ENCODE results near the gene SOX30.
"Not testable (repeated sequence)": the region's sequence is repeated elsewhere in the genome, so short reads cannot be mapped to it uniquely, and the experiment has no call there.

Gene SOX30

GRCh38 chr5:157652377-157652692 is at the start of gene SOX30:
Gene SOX30, minus strand, starts transcription at chr5:157652438. Its CDS starts 360 bp downstream, at chr5:157652078.
- Mint-ChIP-seq H3K27ac (peak within 1 kb of the TSS; percentile 89), H3K27me3 (no peaks in the 10 kb centered on the region), H3K9me3 (peaks cover 16% of the 10 kb centered on the region), H3K36me3 (peaks cover 8% of the 10 kb centered on the region), H3K4me3 (peak within 1 kb of the TSS; percentile 78), H3K4me1 (peaks cover 11% of the 10 kb centered on the region)

DNA sequence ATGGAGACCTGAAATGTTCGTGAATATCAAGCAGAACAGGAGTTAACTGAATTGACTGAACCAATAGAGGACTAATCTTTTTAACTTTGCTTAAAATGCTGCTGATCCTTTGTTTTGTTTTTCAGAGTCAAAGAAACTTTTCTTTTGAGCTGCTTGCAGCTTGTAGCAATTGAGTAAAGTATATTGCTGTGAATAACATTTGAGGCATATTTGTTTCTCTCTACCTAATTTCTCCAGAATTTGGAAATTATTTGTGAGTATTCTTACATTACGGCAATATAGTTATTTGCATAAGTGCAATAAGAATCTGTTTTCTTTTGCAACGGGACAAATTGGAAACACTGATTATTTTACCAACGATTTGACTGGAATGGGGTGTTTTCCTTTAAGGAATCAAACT is 46.4 kb upstream of the SOX30 start:
- not testable (repeated sequence) for H3K9me3 Mint-ChIP-seq

DNA sequence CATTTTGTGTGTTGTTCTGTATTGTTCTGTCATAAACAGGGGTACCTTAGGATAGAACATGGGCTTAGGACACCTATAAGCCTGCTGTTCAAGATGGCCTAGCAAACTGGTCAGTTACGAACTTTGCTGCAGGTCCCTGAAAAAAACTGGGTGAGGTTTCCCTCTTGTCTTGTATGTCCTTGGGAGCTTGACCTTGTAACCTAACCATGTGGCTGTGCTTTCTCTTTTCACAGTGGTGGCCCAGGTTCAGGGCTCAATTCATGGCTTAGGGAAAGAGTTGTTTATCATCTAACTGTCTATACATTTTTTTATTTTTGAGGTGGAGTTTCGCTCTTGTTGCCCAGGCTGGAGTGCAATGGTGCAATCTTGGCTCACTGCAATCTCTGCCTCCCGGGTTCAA is 43.9 kb upstream of the SOX30 start:
- H3K4me3 Mint-ChIP-seq, H3K36me3 Mint-ChIP-seq, H3K9me3 Mint-ChIP-seq, H3K27ac Mint-ChIP-seq, H3K4me1 Mint-ChIP-seq, H3K27me3 Mint-ChIP-seq: not testable (repeated sequence)

More for the DNA sequence above, 46.4 kb upstream of the SOX30 start:
- not testable (repeated sequence) for H3K27me3 Mint-ChIP-seq, H3K4me3 Mint-ChIP-seq, H3K4me1 Mint-ChIP-seq, H3K27ac Mint-ChIP-seq, H3K36me3 Mint-ChIP-seq

GRCh38 chr5:157693816-157694215 is 41.6 kb upstream of the SOX30 start:
- H3K4me3 Mint-ChIP-seq, H3K27me3 Mint-ChIP-seq, H3K27ac Mint-ChIP-seq, H3K4me1 Mint-ChIP-seq, H3K36me3 Mint-ChIP-seq, H3K9me3 Mint-ChIP-seq: not testable (repeated sequence)

GRCh38 chr5:157690690-157691433 is 38.6 kb upstream of the SOX30 start:
- Mint-ChIP-seq H3K4me1 (no peaks in the 10 kb centered on the region), H3K27me3 (peaks cover 4% of the 10 kb centered on the region), H3K27ac (no peak overlapping the region), H3K4me3 (no peak overlapping the region), H3K36me3 (peaks cover 4% of the 10 kb centered on the region), H3K9me3 (no peaks in the 10 kb centered on the region)

DNA sequence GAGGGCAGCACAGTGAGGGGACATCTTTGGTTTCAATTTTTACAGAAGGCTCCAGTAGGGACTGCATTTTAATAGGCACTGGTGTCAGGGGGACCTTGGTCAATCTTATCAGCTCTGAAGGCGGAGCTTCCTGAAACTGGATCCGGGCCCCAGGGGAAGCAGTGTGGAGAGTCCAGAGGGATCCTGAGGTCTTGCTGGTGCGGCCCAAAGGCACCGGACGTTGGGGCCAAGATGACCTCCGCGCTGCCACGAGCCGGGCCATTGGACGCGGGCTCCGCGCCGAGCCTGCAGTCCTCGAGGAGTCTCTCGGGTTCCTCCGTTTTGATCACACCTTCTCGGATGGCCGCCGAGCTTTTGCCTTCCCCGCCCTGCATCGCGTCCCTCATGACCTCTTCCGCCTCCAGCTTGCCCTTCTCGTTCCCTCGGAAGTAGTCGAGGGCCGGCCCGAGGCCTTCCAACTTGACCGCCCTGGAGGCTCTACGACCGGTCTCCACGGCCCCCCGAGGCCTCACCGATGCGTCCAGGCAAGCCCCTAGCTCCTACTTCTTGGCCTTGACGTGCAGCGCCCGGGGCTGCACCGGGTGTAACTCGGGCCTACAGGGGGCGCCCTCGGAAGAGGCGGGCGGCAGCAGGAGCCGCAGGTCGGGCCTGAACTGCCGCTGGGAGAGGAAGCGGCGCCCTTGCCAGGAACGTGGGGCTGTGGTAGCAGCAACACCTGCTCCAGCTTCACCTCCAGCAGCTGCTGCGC is 37.9 kb upstream of the SOX30 start:
- H3K4me3 Mint-ChIP-seq = no peak overlapping the region
- no peak overlapping the region for H3K27ac Mint-ChIP-seq
- peaks cover 4% of the 10 kb centered on the region for H3K27me3 Mint-ChIP-seq
- no peaks in the 10 kb centered on the region for H3K9me3 Mint-ChIP-seq
- no peaks in the 10 kb centered on the region for H3K4me1 Mint-ChIP-seq
- peaks cover 4% of the 10 kb centered on the region for H3K36me3 Mint-ChIP-seq

DNA sequence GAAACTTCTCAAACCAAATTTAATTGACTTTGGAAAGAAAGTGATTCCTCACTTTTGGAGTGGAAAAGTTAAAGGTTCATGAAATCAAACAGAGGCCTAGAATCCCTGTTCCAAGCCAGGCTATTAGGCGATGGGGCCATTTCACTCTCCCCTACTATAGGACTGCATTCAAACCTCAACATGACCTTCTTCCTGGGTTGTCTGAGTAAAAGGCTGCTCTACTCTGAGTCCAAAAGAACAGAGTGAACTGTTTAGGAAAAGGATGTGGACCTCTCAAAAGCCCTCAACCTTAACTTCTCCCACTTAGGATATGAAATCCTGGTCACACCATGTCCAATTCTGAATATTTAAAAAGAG is 34.9 kb upstream of the SOX30 start:
- H3K27ac Mint-ChIP-seq = no peak overlapping the region
- no peak overlapping the region for H3K4me3 Mint-ChIP-seq
- H3K4me1 Mint-ChIP-seq = no peaks in the 10 kb centered on the region
- no peaks in the 10 kb centered on the region for H3K9me3 Mint-ChIP-seq
- H3K27me3 Mint-ChIP-seq = peaks cover 3% of the 10 kb centered on the region
- peaks cover 4% of the 10 kb centered on the region for H3K36me3 Mint-ChIP-seq

DNA sequence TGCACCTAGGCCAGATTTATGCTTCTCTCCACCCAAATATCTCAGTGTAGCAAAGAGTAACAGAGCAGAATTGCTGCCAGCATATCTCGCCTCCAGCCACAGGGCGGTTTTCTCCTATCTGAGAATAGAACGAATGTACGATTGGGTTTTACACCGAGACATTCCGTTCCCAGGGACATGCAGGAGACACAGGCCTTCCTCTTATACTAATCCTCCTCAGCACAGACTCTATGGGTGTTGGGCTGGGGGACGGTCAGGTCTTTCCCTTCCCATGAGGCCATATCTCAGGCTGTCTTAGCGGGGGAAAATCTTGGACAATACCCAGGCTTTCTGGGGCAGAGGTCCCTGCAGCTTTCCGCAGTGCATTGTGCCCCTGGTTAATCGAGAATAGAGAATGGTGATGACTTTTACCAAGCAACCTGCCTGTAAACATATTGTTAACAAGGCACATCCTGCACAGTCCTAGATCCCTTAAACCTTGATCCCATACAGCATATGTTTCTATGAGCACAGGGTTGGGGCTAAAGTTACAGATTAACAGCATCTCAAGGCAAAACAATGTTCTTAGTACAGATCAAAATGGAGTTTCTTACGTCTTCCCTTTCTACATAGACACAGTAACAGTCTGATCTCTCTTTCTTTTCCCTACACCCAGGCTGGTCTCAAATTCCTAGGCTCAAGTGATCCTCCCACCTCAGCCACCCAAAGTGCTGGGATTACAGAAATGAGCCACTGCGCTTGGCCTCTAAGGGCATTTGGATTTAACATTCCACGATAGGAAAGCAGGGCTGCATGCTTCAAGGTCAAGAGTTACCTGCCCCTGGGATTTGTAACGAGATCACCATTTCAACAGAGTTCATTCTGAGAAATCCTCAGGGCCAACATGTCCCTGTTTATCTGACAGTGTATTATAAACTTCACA is 34.3 kb upstream of the SOX30 start:
- H3K9me3 Mint-ChIP-seq, H3K27me3 Mint-ChIP-seq, H3K27ac Mint-ChIP-seq, H3K4me1 Mint-ChIP-seq, H3K36me3 Mint-ChIP-seq, H3K4me3 Mint-ChIP-seq: not testable (repeated sequence)

DNA sequence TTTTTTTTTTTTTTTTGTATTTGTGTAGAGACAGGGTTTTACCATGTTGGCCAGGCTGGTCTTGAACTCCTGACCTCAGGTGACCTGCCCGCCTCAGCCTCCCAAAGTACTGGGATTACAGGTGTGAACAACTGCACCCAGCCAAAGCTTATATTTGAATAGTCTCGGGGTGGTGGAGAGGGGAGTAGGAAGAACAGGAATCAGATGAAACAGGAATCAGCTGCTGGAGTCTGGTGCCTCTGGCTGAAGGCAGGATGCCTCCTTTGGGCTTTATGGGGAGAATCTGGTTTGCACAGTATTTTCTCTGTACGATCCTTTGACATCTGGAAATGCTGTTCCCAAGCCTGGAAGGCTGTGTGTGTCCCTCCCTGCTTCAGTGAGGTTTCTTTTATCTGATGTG is 30.0 kb upstream of the SOX30 start:
- H3K27me3 Mint-ChIP-seq = no peaks in the 10 kb centered on the region
- no peak overlapping the region for H3K4me3 Mint-ChIP-seq
- no peak overlapping the region for H3K27ac Mint-ChIP-seq
- no peaks in the 10 kb centered on the region for H3K4me1 Mint-ChIP-seq
- H3K9me3 Mint-ChIP-seq = no peaks in the 10 kb centered on the region
- no peaks in the 10 kb centered on the region for H3K36me3 Mint-ChIP-seq

DNA sequence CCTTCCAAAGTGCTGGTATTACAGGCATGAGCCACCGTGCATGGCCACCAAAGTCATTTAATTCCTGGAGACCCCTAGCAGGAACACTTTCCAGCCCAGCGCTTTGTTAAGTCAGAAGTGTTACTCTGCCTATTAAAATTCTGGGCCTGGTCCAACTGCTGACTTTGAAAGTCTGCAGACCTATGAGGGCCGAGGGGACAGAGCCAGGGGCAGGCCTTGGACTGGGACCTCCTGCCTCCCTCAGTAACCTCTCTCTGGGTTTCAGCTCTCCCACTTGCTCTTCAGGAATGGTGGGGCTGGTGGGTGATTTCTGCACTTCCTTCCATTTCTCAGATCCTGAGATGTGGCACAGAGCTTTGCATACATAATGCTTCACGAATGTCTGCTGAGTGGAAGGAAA is 28.8 kb upstream of the SOX30 start:
- Mint-ChIP-seq H3K4me1 (no peaks in the 10 kb centered on the region), H3K27me3 (no peaks in the 10 kb centered on the region), H3K4me3 (no peak overlapping the region), H3K9me3 (no peaks in the 10 kb centered on the region), H3K27ac (no peak overlapping the region), H3K36me3 (no peaks in the 10 kb centered on the region)

DNA sequence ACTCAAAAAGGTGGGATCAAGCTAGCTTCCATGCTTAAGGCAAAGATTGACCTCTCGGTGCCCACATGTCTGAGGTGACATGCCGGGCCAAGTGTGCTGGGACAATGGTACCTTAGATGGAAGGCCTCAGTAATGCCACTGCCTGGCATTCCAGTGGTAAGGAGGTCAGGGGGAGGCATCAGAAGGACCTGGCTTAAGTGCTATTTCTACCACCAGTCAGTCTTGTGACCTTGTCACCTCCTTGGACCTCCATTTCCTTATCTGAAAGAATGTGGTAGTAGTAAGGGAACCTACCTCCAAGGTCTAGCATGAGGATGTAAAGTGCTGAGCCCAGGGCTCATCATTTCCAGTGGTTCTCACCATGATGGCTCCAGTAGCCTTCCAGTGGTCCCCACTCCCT is 28.0 kb upstream of the SOX30 start:
- H3K36me3 Mint-ChIP-seq = no peaks in the 10 kb centered on the region
- no peak overlapping the region for H3K27ac Mint-ChIP-seq
- H3K4me3 Mint-ChIP-seq = no peak overlapping the region
- H3K27me3 Mint-ChIP-seq = no peaks in the 10 kb centered on the region
- no peaks in the 10 kb centered on the region for H3K9me3 Mint-ChIP-seq
- no peaks in the 10 kb centered on the region for H3K4me1 Mint-ChIP-seq

DNA sequence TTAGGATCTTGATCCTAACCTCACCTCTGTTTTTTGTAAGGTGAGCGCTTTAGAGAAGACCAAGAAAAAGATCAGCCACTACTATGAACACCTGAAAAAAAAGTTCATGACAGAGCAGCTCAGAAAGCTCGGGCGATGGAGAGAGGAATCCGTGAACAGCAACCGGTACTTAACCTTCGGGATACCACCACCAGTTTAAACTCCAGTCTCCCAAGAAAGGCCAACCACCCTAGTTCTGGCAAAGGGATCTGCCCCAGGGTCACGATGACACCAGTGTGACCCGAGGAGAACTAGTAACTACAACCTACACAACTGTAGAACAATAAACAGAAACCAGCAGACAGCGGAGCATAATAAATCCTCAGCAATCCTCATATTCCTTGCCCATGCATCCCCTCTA is 27.6 kb upstream of the SOX30 start:
- no peaks in the 10 kb centered on the region for H3K27me3 Mint-ChIP-seq
- H3K9me3 Mint-ChIP-seq = no peaks in the 10 kb centered on the region
- no peak overlapping the region for H3K27ac Mint-ChIP-seq
- no peaks in the 10 kb centered on the region for H3K4me1 Mint-ChIP-seq
- H3K4me3 Mint-ChIP-seq = no peak overlapping the region
- H3K36me3 Mint-ChIP-seq = no peaks in the 10 kb centered on the region

DNA sequence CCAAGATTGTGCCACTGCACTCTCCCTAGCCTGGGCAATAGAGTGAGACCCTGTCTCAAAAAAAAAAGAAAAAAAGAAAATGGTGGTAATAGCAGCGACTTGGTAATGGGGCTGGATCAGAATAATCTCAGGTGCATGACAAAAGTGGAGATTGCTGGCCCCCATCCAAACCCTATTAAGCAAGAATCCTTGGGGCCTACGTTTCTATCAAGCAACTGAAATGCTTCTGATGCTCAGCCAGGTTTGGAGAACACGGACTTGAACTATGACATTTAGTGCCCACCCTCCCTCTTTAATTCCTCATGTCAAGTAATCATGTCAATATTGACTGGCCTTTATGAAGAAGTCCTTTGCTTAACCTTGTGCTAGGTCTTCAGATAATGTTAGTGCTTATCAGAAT is 25.7 kb upstream of the SOX30 start:
- Mint-ChIP-seq H3K9me3 (no peaks in the 10 kb centered on the region), H3K36me3 (no peaks in the 10 kb centered on the region), H3K4me1 (no peaks in the 10 kb centered on the region), H3K27ac (no peak overlapping the region), H3K27me3 (peaks cover 2% of the 10 kb centered on the region), H3K4me3 (no peak overlapping the region)

DNA sequence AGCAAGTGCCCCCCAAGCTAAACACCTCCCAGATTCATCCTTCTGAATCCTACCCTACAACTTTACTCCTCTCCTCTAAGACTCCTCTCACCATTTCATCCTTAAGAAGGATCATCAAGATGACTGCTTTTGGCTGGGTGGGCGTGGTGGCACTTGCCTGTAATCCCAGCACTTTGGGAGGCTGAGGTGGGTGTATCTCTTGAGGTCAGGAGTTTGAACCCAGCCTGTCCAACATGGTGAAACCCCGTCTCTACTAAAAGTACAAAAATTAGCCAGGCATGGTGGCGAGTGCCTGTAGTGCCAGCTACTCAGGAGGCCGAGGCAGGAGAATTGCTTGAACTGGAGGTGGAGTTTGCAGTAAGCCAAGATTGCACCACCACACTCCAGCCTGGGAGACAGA is 22.1 kb upstream of the SOX30 start:
- not testable (repeated sequence) for H3K36me3 Mint-ChIP-seq, H3K9me3 Mint-ChIP-seq, H3K4me3 Mint-ChIP-seq, H3K27ac Mint-ChIP-seq
- Mint-ChIP-seq H3K27me3 (peaks cover 16% of the 10 kb centered on the region), H3K4me1 (peaks cover 27% of the 10 kb centered on the region)

DNA sequence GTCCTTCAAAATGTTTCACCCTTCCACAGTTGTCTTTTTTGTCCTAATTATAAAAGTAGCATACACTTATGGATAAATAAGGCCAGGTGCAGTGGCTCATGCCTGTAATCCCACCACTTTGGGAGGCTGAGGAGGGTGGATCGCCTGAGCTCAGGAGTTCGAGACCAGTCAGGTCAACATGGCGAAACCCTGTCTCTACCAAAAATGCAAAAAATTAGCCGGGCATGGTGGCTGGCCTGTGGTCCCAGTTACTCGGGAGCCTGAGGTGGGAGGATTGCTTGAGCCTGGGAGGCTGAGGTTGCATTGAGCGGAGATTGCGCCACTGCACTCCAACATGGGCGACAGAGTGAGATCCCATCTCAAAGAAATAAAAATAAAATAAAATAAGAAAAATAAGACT is 20.7 kb upstream of the SOX30 start:
- Mint-ChIP-seq H3K27me3 (peaks cover 20% of the 10 kb centered on the region), H3K27ac (no peak overlapping the region), H3K4me3 (no peak overlapping the region), H3K9me3 (no peaks in the 10 kb centered on the region), H3K36me3 (no peaks in the 10 kb centered on the region), H3K4me1 (peaks cover 27% of the 10 kb centered on the region)
